ENCODE data around the gene JAK2. TPM values are rescaled to one million over a fixed set of nuclear protein-coding genes. Genes with fewer than 3 reads are reported as not detected.

Gene JAK2
- total RNA-seq, 6 donors from 2014 or later = 19.6 to 52.9 (median 26.0) TPM

DNA sequence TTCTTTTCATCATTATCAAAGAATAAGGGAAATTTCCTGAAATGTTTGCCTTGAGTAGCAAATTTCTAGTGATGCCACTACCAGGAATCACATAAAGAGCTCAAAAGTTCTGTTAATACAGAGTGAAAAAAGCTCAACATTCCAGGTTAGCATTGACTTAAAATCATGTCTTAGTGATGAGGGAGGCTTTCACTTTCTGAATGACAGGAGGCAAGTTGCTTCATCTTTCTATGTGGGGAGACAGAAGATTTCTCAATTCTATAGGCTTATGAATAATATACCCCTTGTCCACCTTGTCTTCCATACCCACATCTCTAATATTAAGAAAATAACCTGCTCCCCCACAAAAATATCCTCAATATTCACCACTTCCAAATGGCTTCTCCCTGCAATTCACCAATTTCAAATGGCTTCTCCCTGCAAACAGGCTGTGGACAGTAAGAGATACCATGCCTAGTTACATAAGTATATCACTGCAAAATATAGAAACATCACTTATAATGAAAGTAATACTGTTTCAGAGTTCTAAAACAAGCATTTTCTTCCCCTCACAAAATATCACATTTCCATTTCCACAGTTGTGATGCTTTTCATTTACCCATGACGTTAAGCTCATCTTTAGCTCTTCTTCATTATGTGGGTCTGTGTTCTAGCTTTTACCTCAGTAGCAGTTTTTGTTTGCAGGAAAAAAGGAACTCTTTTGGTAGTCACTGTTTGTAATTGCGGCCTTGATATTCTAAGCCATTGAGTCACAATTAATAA, 2.2 kb upstream of the JAK2 start:
- Histone ChIP-seq H3K36me3 (no peaks in the 10 kb centered on the region), H3K9me3 (no peaks in the 10 kb centered on the region), H3K27ac (peak overlapping the region in 2 of 4 donors; percentile 96 to 98), H3K4me3 (no peak overlapping the region), H3K4me1 (peaks cover 24 to 31% (median 27%) of the 10 kb centered on the region in 4 donors), H3K27me3 (no peaks in the 10 kb centered on the region)
- WGBS, 2 donors = 81 to 89% methylated on average over 2 of the region's 2 CpGs
- DNase-seq = no peak
- no peak for ATAC-seq (ENCODE audit: low FRiP score in 2 of 2)
- TF ChIP-seq POLR2A (IDR thresholded peaks at IDR 0.05) (no peak), POLR2AphosphoS5 (IDR thresholded peaks at IDR 0.05) (no peak), EP300 (IDR thresholded peaks at IDR 0.05) (no peak)
- TF ChIP-seq, protein P1, sequence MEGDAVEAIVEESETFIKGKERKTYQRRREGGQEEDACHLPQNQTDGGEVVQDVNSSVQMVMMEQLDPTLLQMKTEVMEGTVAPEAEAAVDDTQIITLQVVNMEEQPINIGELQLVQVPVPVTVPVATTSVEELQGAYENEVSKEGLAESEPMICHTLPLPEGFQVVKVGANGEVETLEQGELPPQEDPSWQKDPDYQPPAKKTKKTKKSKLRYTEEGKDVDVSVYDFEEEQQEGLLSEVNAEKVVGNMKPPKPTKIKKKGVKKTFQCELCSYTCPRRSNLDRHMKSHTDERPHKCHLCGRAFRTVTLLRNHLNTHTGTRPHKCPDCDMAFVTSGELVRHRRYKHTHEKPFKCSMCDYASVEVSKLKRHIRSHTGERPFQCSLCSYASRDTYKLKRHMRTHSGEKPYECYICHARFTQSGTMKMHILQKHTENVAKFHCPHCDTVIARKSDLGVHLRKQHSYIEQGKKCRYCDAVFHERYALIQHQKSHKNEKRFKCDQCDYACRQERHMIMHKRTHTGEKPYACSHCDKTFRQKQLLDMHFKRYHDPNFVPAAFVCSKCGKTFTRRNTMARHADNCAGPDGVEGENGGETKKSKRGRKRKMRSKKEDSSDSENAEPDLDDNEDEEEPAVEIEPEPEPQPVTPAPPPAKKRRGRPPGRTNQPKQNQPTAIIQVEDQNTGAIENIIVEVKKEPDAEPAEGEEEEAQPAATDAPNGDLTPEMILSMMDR (IDR thresholded peaks at IDR 0.05) = no peak

DNA sequence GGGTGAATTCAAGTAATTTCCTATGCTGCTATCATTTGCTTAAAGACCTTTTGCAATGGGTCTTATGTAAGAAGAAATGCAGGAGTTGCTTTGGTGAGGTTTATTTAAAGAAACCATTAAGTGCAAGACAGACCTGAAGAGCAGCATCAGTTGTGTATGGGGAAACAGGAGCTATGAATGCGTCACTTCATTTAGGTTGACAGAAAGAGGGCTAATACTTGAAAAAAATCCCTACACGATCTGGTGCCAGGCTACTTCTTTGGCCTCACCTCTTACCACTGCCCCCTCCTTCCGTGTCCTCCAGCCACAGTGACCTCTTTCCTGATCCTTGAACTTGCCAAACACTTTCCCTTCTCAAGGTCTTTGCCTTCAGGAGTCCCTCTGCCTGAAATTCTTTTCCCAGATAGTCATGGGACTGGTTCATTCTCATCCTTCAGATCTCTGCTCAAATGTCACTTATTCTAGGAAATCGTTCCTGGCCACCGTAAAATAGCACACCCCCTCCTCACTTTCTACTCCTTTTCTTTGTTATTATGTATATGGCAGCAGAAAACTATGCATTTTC, 1.4 kb upstream of the JAK2 start:
- H3K4me1 ChIP-seq = peaks cover 31 to 39% (median 35%) of the 10 kb centered on the region in 4 donors
- H3K27ac ChIP-seq = peak overlapping the region; percentile 96 to 99 (median 98)
- DNase-seq = no peak
- H3K4me3 ChIP-seq = peak overlapping the region in 3 of 4 donors; percentile 74 to 91 (median 86)
- H3K9me3 ChIP-seq = no peaks in the 10 kb centered on the region
- H3K27me3 ChIP-seq = no peaks in the 10 kb centered on the region
- ATAC-seq (ENCODE audit: low FRiP score in 2 of 2) = no peak
- TF ChIP-seq, protein P1 (IDR thresholded peaks at IDR 0.05) = no peak
- no peak for TF ChIP-seq POLR2A (IDR thresholded peaks at IDR 0.05)
- no peak for TF ChIP-seq POLR2AphosphoS5 (IDR thresholded peaks at IDR 0.05)
- no peak for TF ChIP-seq EP300 (IDR thresholded peaks at IDR 0.05)
- no peaks in the 10 kb centered on the region for H3K36me3 ChIP-seq
- 24 to 27% methylated on average over 5 of the region's 5 CpGs for WGBS, 2 donors

DNA sequence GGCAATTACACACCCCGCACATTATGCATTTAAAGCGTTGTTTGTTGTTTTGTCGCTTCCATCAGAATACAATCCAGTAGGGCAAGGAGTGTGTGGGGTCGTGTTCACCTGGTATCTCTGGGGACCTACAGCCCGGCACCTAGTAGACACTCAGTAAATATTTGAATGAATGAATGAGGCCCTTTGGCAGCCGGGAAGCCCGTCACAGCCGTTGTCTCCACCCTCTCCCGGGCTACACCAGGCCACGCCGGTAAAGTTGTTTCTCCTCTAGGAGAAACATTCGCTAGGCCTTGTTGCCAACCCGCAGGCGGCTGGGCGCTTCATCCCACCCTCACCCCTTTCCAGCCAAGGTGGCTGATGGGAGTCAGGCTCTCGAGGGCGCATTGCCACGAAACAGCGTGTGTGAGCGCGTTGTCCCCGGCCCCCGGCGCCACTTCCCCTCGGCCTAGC, 876 bp upstream of the JAK2 start:
- DNase-seq = no peak
- Histone ChIP-seq H3K36me3 (no peaks in the 10 kb centered on the region), H3K27me3 (no peaks in the 10 kb centered on the region), H3K4me3 (peak overlapping the region; percentile 61 to 91 (median 80)), H3K4me1 (peaks cover 36 to 44% (median 40%) of the 10 kb centered on the region in 4 donors), H3K27ac (peak overlapping the region; percentile 96 to 99 (median 98)), H3K9me3 (no peaks in the 10 kb centered on the region)
- ATAC-seq (ENCODE audit: low FRiP score in 2 of 2) = peak in 1 of 2 donors; percentile 11
- no peak for TF ChIP-seq EP300 (IDR thresholded peaks at IDR 0.05)
- no peak for TF ChIP-seq POLR2AphosphoS5 (IDR thresholded peaks at IDR 0.05)
- TF ChIP-seq POLR2A (IDR thresholded peaks at IDR 0.05) = no peak
- TF ChIP-seq, protein P1 (IDR thresholded peaks at IDR 0.05) = no peak
- 5 to 9% methylated on average over 20 to 25 of the region's 25 CpGs for WGBS, 2 donors

DNA sequence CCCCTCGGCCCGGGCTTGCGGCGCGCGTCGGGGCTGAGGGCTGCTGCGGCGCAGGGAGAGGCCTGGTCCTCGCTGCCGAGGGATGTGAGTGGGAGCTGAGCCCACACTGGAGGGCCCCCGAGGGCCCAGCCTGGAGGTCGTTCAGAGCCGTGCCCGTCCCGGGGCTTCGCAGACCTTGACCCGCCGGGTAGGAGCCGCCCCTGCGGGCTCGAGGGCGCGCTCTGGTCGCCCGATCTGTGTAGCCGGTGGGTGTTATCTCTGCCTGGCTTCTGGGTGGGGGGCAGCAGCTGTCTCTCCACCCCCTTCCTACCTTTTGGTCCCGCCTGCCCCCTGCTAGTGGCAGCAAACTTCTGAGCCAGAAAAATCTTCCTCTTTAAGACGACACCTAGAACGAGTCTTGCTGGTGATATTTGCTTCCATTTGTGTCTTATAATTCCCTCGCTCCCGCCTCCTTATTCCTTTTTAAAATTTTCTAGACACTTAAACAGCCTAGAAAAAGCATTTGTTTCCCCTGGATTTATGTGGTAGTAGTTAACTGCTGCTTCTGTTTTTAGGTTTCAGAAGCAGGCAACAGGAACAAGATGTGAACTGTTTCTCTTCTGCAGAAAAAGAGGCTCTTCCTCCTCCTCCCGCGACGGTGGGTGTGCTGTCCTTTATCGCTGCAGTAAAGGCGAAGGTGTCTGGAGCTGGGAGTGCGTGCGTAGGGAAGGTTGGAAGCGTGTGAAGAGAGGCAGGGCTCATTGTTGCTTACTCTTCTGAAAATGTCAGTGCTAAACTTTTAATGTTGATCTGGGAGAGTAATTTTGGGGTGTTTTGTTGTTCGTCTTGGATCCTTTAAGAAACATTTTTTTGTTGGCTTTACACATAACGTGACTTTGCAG, 554 bp downstream of the JAK2 start:
- Histone ChIP-seq H3K4me3 (peak overlapping the region; percentile 61 to 91 (median 80)), H3K9me3 (no peaks in the 10 kb centered on the region), H3K36me3 (no peaks in the 10 kb centered on the region), H3K27me3 (no peaks in the 10 kb centered on the region), H3K27ac (peak overlapping the region; percentile 96 to 99 (median 98)), H3K4me1 (peaks cover 44 to 47% (median 46%) of the 10 kb centered on the region in 4 donors)
- no peak for TF ChIP-seq EP300 (IDR thresholded peaks at IDR 0.05)
- TF ChIP-seq POLR2A (IDR thresholded peaks at IDR 0.05) = no peak
- TF ChIP-seq POLR2AphosphoS5 (IDR thresholded peaks at IDR 0.05) = peak in 1 of 2 donors; percentile 53
- 0% methylated on average over 15 to 38 of the region's 42 CpGs for WGBS, 2 donors
- peak in 1 of 2 donors; percentile 65 for DNase-seq
- peak; percentile 6 to 27 for ATAC-seq (ENCODE audit: low FRiP score in 2 of 2)
